Esophagus squamous epithelium (tissue), 5 donors: ENCODE measurements around the gene ZNF678. TPM values are rescaled to one million over a fixed set of nuclear protein-coding genes. Genes with fewer than 3 reads are reported as not detected.
"Not testable (repeated sequence)": the region's sequence is repeated elsewhere in the genome, so short reads cannot be mapped to it uniquely, and the experiment has no call there.

Experiments
- DNase-seq: peaks from one replicate; lab custom pipeline; 2025; lab: John Stamatoyannopoulos, UW
- H3K27ac ChIP-seq, 4 donors: fragments of 200-600 bp; sonication (generic); one replicate each; pipeline ENCODE4 v1.5.1; 2016 to 2019; ENCODE audit warnings: mild to moderate bottlenecking in 1 of 4
- H3K27me3 ChIP-seq, 4 donors: fragments of 200-600 bp; sonication (generic); 1 replicate in 3 of 4; 2 replicates in 1 of 4; pipeline versions ENCODE4 v1.5.1 to v1.6.0; 2017 to 2021; ENCODE audit warnings: antibody characterized with exemption in 1 of 4
- H3K36me3 ChIP-seq, 3 donors: fragments of 200-600 bp; sonication (generic); one replicate each; pipeline ENCODE4 v1.5.1; 2016 to 2019
- H3K4me1 ChIP-seq, 3 donors: fragments of 200-600 bp; sonication (generic); one replicate each; pipeline ENCODE4 v1.5.1; 2017 to 2019
- H3K4me3 ChIP-seq, 4 donors: fragments of 200-600 bp; sonication (generic); 1 replicate in 3 of 4; 2 replicates in 1 of 4; pipeline ENCODE4 v1.5.1; 2016 to 2019; ENCODE audit warnings: mild to moderate bottlenecking in 2 of 4, moderate library complexity in 1 of 4
- H3K9me3 ChIP-seq, 3 donors: fragments of 200-600 bp; sonication (generic); one replicate each; pipeline ENCODE4 v1.5.1; 2016 to 2019
- POLR2A ChIP-seq, 4 donors: fragments of 450-650 bp; IDR thresholded peaks; one replicate each; pipeline ENCODE4 v1.6.1; 2017; ENCODE audit warnings: antibody characterized with exemption in 4 of 4, mild to moderate bottlenecking in 4 of 4, moderate library complexity in 3 of 4
- WGBS, 2 donors: methylation state at CpG; one replicate each; pipeline ENCODE4 v1.1.5; 2018; 5-methylcytosine and 5-hydroxymethylcytosine counted together
- intact Hi-C: fragments of 100-400 bp; cut with DNase I; formaldehyde crosslinking; loops from one replicate; pipeline ENCODE4 v1.15.0; 2022
- total RNA-seq, 4 donors: library from RNA; depleted of rRNA; stranded (reverse); fragments of >200 nt; gene quantifications; one replicate each; pipeline ENCODE4 v1.1.0, GENCODE V29; 2016
- TF ChIP-seq, protein P1 (sequence below), 6 experiments: fragments of 450-650 bp in 4 of 6; fragments of 200-600 bp in 2 of 6; sonication (generic) in 2 of 6; IDR thresholded peaks; one replicate each; pipeline ENCODE4 v1.5.1; 2016 to 2019; ENCODE audit warnings: antibody characterized with exemption in 6 of 6, mild to moderate bottlenecking in 4 of 6, moderate library complexity in 4 of 6
- donor health status: DM: yes; HTN: yes; CAD: no.

The ZNF678 gene
- total RNA-seq, 4 donors from 2014 or later, result 1.5 to 7.6 (median 3.2) TPM

GRCh38 chr1:227709451-227709850 is 146.1 kb downstream of the ZNF678 start:
- intact Hi-C loops, result no loop called here
- no peak for TF ChIP-seq POLR2A (IDR thresholded peaks at IDR 0.05)
- TF ChIP-seq, protein P1, sequence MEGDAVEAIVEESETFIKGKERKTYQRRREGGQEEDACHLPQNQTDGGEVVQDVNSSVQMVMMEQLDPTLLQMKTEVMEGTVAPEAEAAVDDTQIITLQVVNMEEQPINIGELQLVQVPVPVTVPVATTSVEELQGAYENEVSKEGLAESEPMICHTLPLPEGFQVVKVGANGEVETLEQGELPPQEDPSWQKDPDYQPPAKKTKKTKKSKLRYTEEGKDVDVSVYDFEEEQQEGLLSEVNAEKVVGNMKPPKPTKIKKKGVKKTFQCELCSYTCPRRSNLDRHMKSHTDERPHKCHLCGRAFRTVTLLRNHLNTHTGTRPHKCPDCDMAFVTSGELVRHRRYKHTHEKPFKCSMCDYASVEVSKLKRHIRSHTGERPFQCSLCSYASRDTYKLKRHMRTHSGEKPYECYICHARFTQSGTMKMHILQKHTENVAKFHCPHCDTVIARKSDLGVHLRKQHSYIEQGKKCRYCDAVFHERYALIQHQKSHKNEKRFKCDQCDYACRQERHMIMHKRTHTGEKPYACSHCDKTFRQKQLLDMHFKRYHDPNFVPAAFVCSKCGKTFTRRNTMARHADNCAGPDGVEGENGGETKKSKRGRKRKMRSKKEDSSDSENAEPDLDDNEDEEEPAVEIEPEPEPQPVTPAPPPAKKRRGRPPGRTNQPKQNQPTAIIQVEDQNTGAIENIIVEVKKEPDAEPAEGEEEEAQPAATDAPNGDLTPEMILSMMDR (IDR thresholded peaks at IDR 0.05), result no peak
- no peak for DNase-seq
- Histone ChIP-seq H3K9me3 (peaks cover 0 to 39% (median 0%) of the 10 kb centered on the region in 3 donors), H3K27ac (no peak overlapping the region), H3K36me3 (no peaks in the 10 kb centered on the region), H3K4me3 (no peak overlapping the region), H3K27me3 (no peaks in the 10 kb centered on the region), H3K4me1 (no peaks in the 10 kb centered on the region)
- 68% methylated on average over 1 of the region's 1 CpG for WGBS, 2 donors

DNA sequence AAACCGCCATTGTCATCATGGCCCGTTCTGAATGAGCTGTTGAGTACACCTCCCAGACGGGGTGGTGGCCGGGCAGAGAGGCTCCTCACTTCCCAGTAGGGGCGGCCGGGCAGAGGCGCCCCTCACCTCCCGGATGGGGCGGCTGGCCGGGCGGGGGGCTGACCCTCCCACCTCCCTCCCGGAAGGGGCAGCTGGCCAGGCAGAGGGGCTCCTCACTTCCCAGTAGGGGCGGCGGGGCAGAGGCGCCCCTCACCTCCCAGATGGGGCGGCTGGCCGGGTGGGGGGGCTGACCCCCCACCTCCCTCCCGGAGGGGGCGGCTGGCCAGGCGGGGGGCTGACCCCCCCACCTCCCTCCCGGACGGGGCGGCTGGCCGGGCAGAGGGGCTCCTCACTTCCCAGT is 147.1 kb downstream of the ZNF678 start:
- DNase-seq, H3K4me1 ChIP-seq, H3K27ac ChIP-seq, H3K27me3 ChIP-seq, H3K36me3 ChIP-seq, intact Hi-C loops, H3K4me3 ChIP-seq: not testable (repeated sequence)
- WGBS, 2 donors, result no CpG with 5 or more reads among the region's 24 CpGs
- H3K9me3 ChIP-seq, result peaks cover 0 to 34% (median 0%) of the 10 kb centered on the region in 3 donors

DNA sequence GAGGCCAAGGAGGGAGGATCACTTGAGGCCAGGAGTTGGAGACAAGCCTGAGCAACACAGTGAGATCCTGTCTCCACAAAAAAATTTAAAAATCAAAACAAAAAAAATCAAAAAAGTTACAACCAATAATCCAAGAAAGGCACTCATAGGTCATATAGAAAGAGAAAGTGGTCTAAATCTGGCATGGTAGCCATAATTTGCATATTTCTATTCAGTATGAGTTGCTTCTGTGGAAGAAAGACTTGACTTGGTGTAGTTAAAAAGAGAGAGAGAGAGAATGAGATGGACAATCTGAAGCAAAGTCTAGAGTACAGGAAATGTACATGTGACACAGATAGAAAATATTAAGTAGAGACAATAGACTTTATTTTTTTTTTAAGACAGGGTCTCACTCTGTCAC is 149.3 kb downstream of the ZNF678 start:
- Histone ChIP-seq H3K27ac (no peak overlapping the region), H3K27me3 (no peaks in the 10 kb centered on the region), H3K36me3 (no peaks in the 10 kb centered on the region), H3K4me3 (no peak overlapping the region), H3K4me1 (no peaks in the 10 kb centered on the region), H3K9me3 (peaks cover 0 to 29% (median 0%) of the 10 kb centered on the region in 3 donors)
- TF ChIP-seq, protein P1 (IDR thresholded peaks at IDR 0.05), result no peak
- no peak for TF ChIP-seq POLR2A (IDR thresholded peaks at IDR 0.05)
- intact Hi-C loops, result no loop called here
- DNase-seq, result no peak

DNA sequence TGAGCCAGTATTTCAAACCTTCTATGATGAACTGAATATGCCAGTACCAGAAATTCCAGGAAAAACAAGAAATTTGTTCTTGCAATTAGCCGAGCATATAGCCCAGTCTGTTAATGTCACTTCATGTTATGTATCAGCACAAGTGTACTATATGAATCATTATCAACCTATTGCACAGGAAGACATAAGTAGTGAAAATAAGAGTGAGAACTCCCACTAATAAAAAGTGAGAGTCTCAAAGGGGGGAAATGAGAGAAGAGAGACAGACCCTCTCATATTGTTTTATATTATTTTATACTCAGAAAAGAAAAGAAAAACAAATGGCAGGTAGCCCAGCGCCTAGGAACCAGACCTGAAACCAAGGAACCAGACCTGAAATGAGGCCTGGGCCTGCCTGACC is 155.6 kb downstream of the ZNF678 start:
- Histone ChIP-seq H3K36me3 (no peaks in the 10 kb centered on the region), H3K4me3 (no peak overlapping the region), H3K27ac (no peak overlapping the region), H3K4me1 (no peaks in the 10 kb centered on the region), H3K9me3 (peaks cover 0 to 60% (median 37%) of the 10 kb centered on the region in 3 donors), H3K27me3 (no peaks in the 10 kb centered on the region)
- 52 to 84% methylated on average over 2 of the region's 2 CpGs for WGBS, 2 donors
- TF ChIP-seq, protein P1 (IDR thresholded peaks at IDR 0.05), result no peak
- TF ChIP-seq POLR2A (IDR thresholded peaks at IDR 0.05), result no peak
- intact Hi-C loops, result no loop called here
- no peak for DNase-seq

DNA sequence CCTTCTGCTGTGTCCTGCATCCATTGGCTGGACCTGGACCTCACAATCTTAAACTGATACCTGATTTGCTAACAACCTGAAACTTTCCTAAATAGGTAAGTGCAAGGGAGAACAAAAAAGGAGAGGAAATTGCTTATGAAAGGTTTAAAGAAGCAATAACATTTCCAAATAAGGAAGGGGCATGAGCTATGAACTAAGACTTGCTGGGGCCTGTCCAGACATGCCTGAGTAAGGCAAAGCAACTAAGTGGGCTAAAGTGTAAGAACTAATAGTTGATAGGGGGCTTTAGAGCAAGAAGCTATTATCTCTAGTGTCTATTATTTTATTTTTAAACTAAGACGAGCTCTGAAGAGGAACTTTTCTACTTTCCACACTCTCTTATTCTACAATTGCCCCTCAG is 160.1 kb downstream of the ZNF678 start:
- no peak overlapping the region for H3K4me3 ChIP-seq
- no peaks in the 10 kb centered on the region for H3K27me3 ChIP-seq
- DNase-seq, result no peak
- H3K36me3 ChIP-seq, result no peaks in the 10 kb centered on the region
- peaks cover 0 to 46% (median 37%) of the 10 kb centered on the region in 3 donors for H3K9me3 ChIP-seq
- H3K27ac ChIP-seq, result no peak overlapping the region
- WGBS, 2 donors, result 71 to 92% methylated on average over 1 of the region's 1 CpG
- peaks cover 6 to 11% (median 10%) of the 10 kb centered on the region in 3 donors for H3K4me1 ChIP-seq
- intact Hi-C loops, result no loop called here
- no peak for TF ChIP-seq POLR2A (IDR thresholded peaks at IDR 0.05)
- TF ChIP-seq, protein P1 (IDR thresholded peaks at IDR 0.05), result no peak

- Histone ChIP-seq H3K4me1 (peaks cover 22 to 27% (median 24%) of the 10 kb centered on the region in 3 donors), H3K27me3 (no peaks in the 10 kb centered on the region), H3K9me3 (peaks cover 0 to 30% (median 23%) of the 10 kb centered on the region in 3 donors), H3K27ac (no peak overlapping the region), H3K4me3 (no peak overlapping the region), H3K36me3 (no peaks in the 10 kb centered on the region)
- WGBS, 2 donors, result 24 to 42% methylated on average over 2 of the region's 2 CpGs
- intact Hi-C loops, result no loop called here
- DNase-seq, result no peak
- TF ChIP-seq, protein P1 (IDR thresholded peaks at IDR 0.05), result no peak
- no peak for TF ChIP-seq POLR2A (IDR thresholded peaks at IDR 0.05)
Observed at GRCh38 chr1:227725046-227725445, 161.7 kb downstream of the ZNF678 start.
